ENCODE results near the gene SLC1A4. TPM values are rescaled to one million over a fixed set of nuclear protein-coding genes. Genes with fewer than 3 reads are reported as not detected.
"Not testable (repeated sequence)": the region's sequence is repeated elsewhere in the genome, so short reads cannot be mapped to it uniquely, and the experiment has no call there.

SLC1A4 gene
- total and polyA plus RNA-seq, 4 experiments from 2014 or later: 1.6 to 10.3 (median 5.1) TPM

DNA sequence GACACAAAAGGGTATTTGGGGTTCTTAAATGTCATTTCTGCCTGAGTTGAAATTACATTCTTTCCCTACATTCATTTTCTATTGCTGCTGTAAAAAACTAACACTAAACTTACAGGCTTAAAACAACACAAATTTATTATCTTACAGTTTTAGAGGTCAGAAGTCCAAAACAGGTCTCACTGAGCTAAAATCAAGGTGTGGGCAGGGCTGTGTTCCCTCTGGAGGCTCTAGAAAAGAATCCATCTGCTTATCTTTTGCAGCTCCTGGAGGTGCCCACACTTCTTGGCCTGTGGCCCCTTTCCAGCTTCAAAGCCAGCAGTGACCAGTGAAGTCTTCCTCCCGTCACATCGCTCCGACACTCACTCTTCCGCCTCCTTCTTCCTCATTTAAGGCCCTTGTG is 23.2 kb upstream of the SLC1A4 start:
- Mint-ChIP-seq H3K4me1 (no peaks in the 10 kb centered on the region), H3K27me3 (no peaks in the 10 kb centered on the region), H3K9me3 (no peaks in the 10 kb centered on the region), H3K27ac (no peak overlapping the region), H3K4me3 (no peak overlapping the region), H3K36me3 (no peaks in the 10 kb centered on the region)
- H3K27me3 ChIP-seq (ENCODE audit: insufficient read depth, low read length): no peaks in the 10 kb centered on the region
- DNase-seq: no peak
- H3K36me3 ChIP-seq (ENCODE audit: insufficient read depth, low read length): no peaks in the 10 kb centered on the region
- H3K4me1 ChIP-seq (ENCODE audit: insufficient read depth, low read length): no peaks in the 10 kb centered on the region
- H3K9me3 ChIP-seq (ENCODE audit: control insufficient read depth in 1 of 2, low read length in 2 of 2): no peaks in the 10 kb centered on the region
- CTCF ChIA-PET (ENCODE audit: partially characterized antibody): no interaction called here
- no peak overlapping the region for H3K27ac ChIP-seq (ENCODE audit: low read depth, low read length)
- intact Hi-C loops (cut with micrococcal nuclease): no loop called here
- no peak overlapping the region for H3K4me3 ChIP-seq (ENCODE audit: low read length in 2 of 2)
- POLR2A ChIA-PET (ENCODE audit: partially characterized antibody): no interaction called here

DNA sequence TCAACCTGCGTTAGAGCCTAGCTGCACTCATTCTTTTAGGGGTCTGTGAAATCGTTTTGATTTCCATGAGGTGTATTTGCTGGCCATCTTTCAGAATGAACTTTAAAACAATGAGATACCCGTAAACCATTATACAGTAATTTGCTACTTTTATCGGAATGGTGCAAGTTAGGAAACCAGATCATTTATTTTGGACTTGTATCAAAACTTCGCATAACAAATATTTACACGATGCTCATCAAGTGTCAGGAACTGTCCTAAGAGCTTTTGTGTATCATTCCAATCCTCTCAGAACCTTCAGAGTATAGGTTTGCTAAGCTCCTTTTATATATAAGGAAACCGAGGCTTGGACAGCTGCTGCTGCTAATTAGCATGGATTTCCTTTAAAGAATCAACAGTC is 22.4 kb upstream of the SLC1A4 start:
- Histone ChIP-seq H3K27ac (ENCODE audit: low read depth, low read length) (no peak overlapping the region), H3K36me3 (ENCODE audit: insufficient read depth, low read length) (no peaks in the 10 kb centered on the region), H3K9me3 (ENCODE audit: control insufficient read depth in 1 of 2, low read length in 2 of 2) (no peaks in the 10 kb centered on the region), H3K4me1 (ENCODE audit: insufficient read depth, low read length) (no peaks in the 10 kb centered on the region), H3K27me3 (ENCODE audit: insufficient read depth, low read length) (no peaks in the 10 kb centered on the region), H3K4me3 (ENCODE audit: low read length in 2 of 2) (no peak overlapping the region)
- H3K9me3 Mint-ChIP-seq: no peaks in the 10 kb centered on the region
- intact Hi-C loops (cut with micrococcal nuclease): no loop called here
- no peak overlapping the region for H3K27ac Mint-ChIP-seq
- no peak for DNase-seq
- H3K4me1 Mint-ChIP-seq: no peaks in the 10 kb centered on the region
- ChIA-PET POLR2A (ENCODE audit: partially characterized antibody) (no interaction called here), CTCF (ENCODE audit: partially characterized antibody) (no interaction called here)
- H3K27me3 Mint-ChIP-seq: no peaks in the 10 kb centered on the region
- no peaks in the 10 kb centered on the region for H3K36me3 Mint-ChIP-seq
- H3K4me3 Mint-ChIP-seq: no peak overlapping the region

DNA sequence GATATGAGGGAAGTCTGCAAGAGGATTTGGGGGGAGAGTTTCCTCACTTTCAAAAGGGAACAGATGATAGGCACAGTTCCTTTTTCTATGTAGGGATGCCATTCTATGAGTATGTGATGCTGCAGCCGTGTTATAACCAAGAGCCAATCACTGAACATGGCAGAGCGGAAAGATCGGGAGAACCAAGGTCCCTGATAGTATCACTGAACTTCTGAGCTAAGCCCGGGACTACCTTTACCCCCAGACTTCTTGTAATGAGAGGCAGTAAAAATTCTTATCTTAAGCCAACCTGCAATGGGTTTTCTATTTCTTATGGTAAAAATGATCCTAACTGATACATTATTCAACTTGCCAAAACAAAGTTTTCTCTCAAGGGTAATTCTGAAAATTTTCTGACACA is 21.6 kb upstream of the SLC1A4 start:
- no peaks in the 10 kb centered on the region for H3K9me3 Mint-ChIP-seq
- H3K36me3 Mint-ChIP-seq: no peaks in the 10 kb centered on the region
- Histone ChIP-seq H3K27ac (ENCODE audit: low read depth, low read length) (no peak overlapping the region), H3K27me3 (ENCODE audit: insufficient read depth, low read length) (no peaks in the 10 kb centered on the region), H3K9me3 (ENCODE audit: control insufficient read depth in 1 of 2, low read length in 2 of 2) (no peaks in the 10 kb centered on the region), H3K36me3 (ENCODE audit: insufficient read depth, low read length) (no peaks in the 10 kb centered on the region), H3K4me1 (ENCODE audit: insufficient read depth, low read length) (no peaks in the 10 kb centered on the region), H3K4me3 (ENCODE audit: low read length in 2 of 2) (no peak overlapping the region)
- no peaks in the 10 kb centered on the region for H3K4me1 Mint-ChIP-seq
- no peaks in the 10 kb centered on the region for H3K27me3 Mint-ChIP-seq
- CTCF ChIA-PET (ENCODE audit: partially characterized antibody): no interaction called here
- DNase-seq: no peak
- intact Hi-C loops (cut with micrococcal nuclease): no loop called here
- no peak overlapping the region for H3K4me3 Mint-ChIP-seq
- POLR2A ChIA-PET (ENCODE audit: partially characterized antibody): no interaction called here
- H3K27ac Mint-ChIP-seq: no peak overlapping the region

DNA sequence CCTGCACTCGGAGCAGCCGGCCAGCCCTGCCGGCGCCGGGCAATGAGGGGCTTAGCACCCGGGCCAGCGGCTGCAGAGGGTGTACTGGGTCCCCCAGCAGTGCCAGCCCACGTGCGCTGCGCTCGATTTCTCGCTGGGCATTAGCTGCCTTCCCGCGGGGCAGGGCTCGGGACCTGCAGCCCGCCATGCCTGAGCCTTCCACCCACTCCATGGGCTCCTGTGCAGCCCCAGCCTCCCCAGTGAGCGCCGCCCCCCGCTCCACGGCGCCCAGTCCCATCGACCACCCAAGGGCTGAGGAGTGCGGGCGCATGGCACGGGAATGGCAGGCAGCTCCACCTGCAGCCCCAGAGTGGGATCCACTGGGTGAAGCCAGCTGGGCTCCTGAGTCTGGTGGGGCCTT is 20.1 kb upstream of the SLC1A4 start:
- H3K9me3 Mint-ChIP-seq; H3K27me3 Mint-ChIP-seq; POLR2A ChIA-PET (ENCODE audit: partially characterized antibody); H3K9me3 ChIP-seq (ENCODE audit: control insufficient read depth in 1 of 2, low read length in 2 of 2); H3K4me3 ChIP-seq (ENCODE audit: low read length in 2 of 2); intact Hi-C loops (cut with micrococcal nuclease); H3K4me1 ChIP-seq (ENCODE audit: insufficient read depth, low read length); H3K27ac Mint-ChIP-seq; H3K27ac ChIP-seq (ENCODE audit: low read depth, low read length); H3K4me1 Mint-ChIP-seq; CTCF ChIA-PET (ENCODE audit: partially characterized antibody); H3K36me3 ChIP-seq (ENCODE audit: insufficient read depth, low read length); H3K4me3 Mint-ChIP-seq; H3K27me3 ChIP-seq (ENCODE audit: insufficient read depth, low read length); H3K36me3 Mint-ChIP-seq; DNase-seq: not testable (repeated sequence)

DNA sequence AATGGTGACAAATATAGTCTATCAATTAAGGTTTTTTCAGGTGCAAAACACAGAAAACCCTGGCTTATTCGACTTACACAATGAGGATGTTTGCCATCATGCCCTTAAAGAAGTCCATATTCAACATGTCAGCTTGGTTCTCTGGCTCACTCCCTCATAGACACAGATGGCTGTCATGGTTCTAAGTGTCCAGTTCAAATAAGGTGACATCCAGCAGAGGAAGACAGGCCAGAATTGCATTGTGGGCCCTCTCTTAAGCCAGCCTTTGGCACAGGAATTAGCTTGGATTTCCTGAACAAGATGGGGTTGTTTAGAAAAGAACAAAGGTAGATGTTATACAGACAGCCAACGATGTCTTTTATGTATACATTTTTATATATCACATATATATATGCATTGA is 18.7 kb upstream of the SLC1A4 start:
- no peak overlapping the region for H3K4me3 ChIP-seq (ENCODE audit: low read length in 2 of 2)
- ChIA-PET CTCF (ENCODE audit: partially characterized antibody) (interaction anchor here (1.0 kb wide), 1 partner anchor 53 kb away, joined by 3 read pairs; no protein-coding TSS in a partner anchor), POLR2A (ENCODE audit: partially characterized antibody) (no interaction called here)
- Mint-ChIP-seq H3K27me3 (no peaks in the 10 kb centered on the region), H3K4me1 (no peaks in the 10 kb centered on the region), H3K4me3 (no peak overlapping the region), H3K27ac (no peak overlapping the region), H3K9me3 (no peaks in the 10 kb centered on the region), H3K36me3 (no peaks in the 10 kb centered on the region)
- H3K27ac ChIP-seq (ENCODE audit: low read depth, low read length): no peak overlapping the region
- no peaks in the 10 kb centered on the region for H3K9me3 ChIP-seq (ENCODE audit: control insufficient read depth in 1 of 2, low read length in 2 of 2)
- DNase-seq: no peak
- no peaks in the 10 kb centered on the region for H3K36me3 ChIP-seq (ENCODE audit: insufficient read depth, low read length)
- H3K4me1 ChIP-seq (ENCODE audit: insufficient read depth, low read length): no peaks in the 10 kb centered on the region
- no peaks in the 10 kb centered on the region for H3K27me3 ChIP-seq (ENCODE audit: insufficient read depth, low read length)
- intact Hi-C loops (cut with micrococcal nuclease): no loop called here

DNA sequence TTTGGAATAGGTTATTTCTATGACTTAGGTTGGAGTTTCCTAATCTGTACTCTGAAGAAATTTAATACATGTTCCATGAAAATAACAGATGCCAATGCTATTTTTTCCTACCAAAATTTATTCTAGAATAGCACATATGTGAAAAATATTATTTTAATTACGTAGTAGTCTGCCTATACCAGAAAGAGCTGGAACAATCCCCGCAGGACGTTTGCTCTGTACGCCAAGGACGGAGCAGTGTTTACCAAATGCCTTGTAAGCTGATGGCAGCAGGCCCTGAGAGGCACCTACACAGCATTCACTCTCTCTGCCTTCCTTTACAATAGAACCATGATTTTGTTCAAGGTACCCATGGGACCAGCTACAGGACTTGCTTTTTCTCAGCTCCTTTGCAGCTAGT is 16.8 kb upstream of the SLC1A4 start:
- Mint-ChIP-seq H3K27me3 (no peaks in the 10 kb centered on the region), H3K4me1 (no peaks in the 10 kb centered on the region), H3K36me3 (no peaks in the 10 kb centered on the region), H3K27ac (no peak overlapping the region), H3K9me3 (no peaks in the 10 kb centered on the region), H3K4me3 (no peak overlapping the region)
- Histone ChIP-seq H3K27me3 (ENCODE audit: insufficient read depth, low read length) (no peaks in the 10 kb centered on the region), H3K9me3 (ENCODE audit: control insufficient read depth in 1 of 2, low read length in 2 of 2) (no peaks in the 10 kb centered on the region), H3K36me3 (ENCODE audit: insufficient read depth, low read length) (no peaks in the 10 kb centered on the region), H3K4me1 (ENCODE audit: insufficient read depth, low read length) (no peaks in the 10 kb centered on the region), H3K27ac (ENCODE audit: low read depth, low read length) (no peak overlapping the region), H3K4me3 (ENCODE audit: low read length in 2 of 2) (no peak overlapping the region)
- POLR2A ChIA-PET (ENCODE audit: partially characterized antibody): no interaction called here
- no peak for DNase-seq
- intact Hi-C loops (cut with micrococcal nuclease): no loop called here
- CTCF ChIA-PET (ENCODE audit: partially characterized antibody): no interaction called here

DNA sequence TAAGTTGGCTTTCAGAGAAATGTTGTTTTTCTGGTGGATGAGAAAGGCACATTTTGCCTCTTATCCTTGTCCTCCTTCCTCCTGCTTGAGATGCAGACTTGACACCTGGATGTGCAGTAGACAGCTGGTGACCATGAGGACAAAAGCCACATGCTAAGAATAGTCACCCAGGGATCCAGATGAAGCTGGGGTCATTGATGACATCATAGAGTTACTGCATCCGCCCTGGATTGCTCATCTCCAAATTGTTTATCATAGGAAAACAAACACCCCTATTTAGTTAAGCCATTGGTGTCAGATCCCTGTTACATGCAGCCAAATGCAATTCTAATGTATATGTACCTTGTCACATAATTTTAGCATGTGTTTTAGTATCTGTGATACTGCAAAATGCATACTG is 16.3 kb upstream of the SLC1A4 start:
- Mint-ChIP-seq H3K9me3 (no peaks in the 10 kb centered on the region), H3K4me3 (no peak overlapping the region), H3K4me1 (no peaks in the 10 kb centered on the region), H3K27me3 (no peaks in the 10 kb centered on the region), H3K27ac (no peak overlapping the region), H3K36me3 (no peaks in the 10 kb centered on the region)
- ChIA-PET CTCF (ENCODE audit: partially characterized antibody) (interaction anchor here (1.5 kb wide), 1 partner anchor 67 kb away, joined by 3 read pairs; no protein-coding TSS in a partner anchor), POLR2A (ENCODE audit: partially characterized antibody) (no interaction called here)
- intact Hi-C loops (cut with micrococcal nuclease): no loop called here
- Histone ChIP-seq H3K36me3 (ENCODE audit: insufficient read depth, low read length) (no peaks in the 10 kb centered on the region), H3K27me3 (ENCODE audit: insufficient read depth, low read length) (no peaks in the 10 kb centered on the region), H3K4me3 (ENCODE audit: low read length in 2 of 2) (no peak overlapping the region), H3K27ac (ENCODE audit: low read depth, low read length) (no peak overlapping the region), H3K9me3 (ENCODE audit: control insufficient read depth in 1 of 2, low read length in 2 of 2) (no peaks in the 10 kb centered on the region), H3K4me1 (ENCODE audit: insufficient read depth, low read length) (no peaks in the 10 kb centered on the region)
- DNase-seq: no peak

DNA sequence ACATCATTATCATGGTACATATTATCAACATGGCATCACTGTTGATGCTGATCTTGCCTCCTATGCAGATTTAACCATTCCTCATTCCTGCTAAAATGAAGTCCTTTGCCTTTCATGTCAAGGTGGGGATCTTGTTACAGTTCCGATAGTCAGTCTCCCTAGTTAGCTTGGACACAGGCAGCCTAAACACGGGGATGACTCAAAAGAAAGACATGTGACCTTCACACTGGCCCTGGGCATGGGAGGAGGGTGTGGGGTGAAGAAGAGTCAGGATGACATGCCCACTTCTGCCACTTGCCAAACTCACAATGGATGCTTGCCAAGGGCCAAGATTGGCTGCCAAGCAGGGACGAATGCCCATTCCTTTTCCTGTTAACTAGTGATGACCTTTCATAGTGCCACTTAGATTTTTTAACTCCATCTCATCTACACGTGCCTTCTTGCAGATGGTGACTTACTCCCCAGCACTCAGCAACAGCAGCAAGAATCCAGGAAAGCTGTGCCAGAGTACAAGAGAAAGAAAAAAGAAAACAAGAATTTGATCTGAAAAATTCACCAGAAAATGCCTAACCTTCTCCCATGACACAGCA is 13.9 kb upstream of the SLC1A4 start:
- Mint-ChIP-seq H3K27ac (peak overlapping the region in 1 of 7 donors; percentile 8), H3K27me3 (no peaks in the 10 kb centered on the region), H3K4me3 (no peak overlapping the region), H3K4me1 (no peaks in the 10 kb centered on the region), H3K9me3 (no peaks in the 10 kb centered on the region), H3K36me3 (no peaks in the 10 kb centered on the region)
- ChIA-PET POLR2A (ENCODE audit: partially characterized antibody) (no interaction called here), CTCF (ENCODE audit: partially characterized antibody) (interaction anchor here (0.6 to 1.4 kb wide), 2 partner anchors 57 to 66 kb away, joined by 3 to 4 read pairs; no protein-coding TSS in a partner anchor)
- intact Hi-C loops (cut with micrococcal nuclease): no loop called here
- no peak overlapping the region for H3K27ac ChIP-seq (ENCODE audit: low read depth, low read length)
- H3K36me3 ChIP-seq (ENCODE audit: insufficient read depth, low read length): no peaks in the 10 kb centered on the region
- no peak overlapping the region for H3K4me3 ChIP-seq (ENCODE audit: low read length in 2 of 2)
- no peaks in the 10 kb centered on the region for H3K4me1 ChIP-seq (ENCODE audit: insufficient read depth, low read length)
- no peaks in the 10 kb centered on the region for H3K27me3 ChIP-seq (ENCODE audit: insufficient read depth, low read length)
- no peaks in the 10 kb centered on the region for H3K9me3 ChIP-seq (ENCODE audit: control insufficient read depth in 1 of 2, low read length in 2 of 2)
- DNase-seq: no peak

All from CD4-positive, alpha-beta memory T cell (primary cell).